Neuronal stem cell (in vitro differentiated cells): ENCODE results near the gene CTNNBIP1.

Experiments
- DNase-seq: peaks from one replicate; pipeline ENCODE4 v3.0.0-alpha.2; 2013; ENCODE audit warnings: low spot score
- H2AFZ ChIP-seq: one replicate; pipeline ENCODE4 v1.6.1; 2013; ENCODE audit warnings: mild to moderate bottlenecking, low read length, inconsistent platforms
- H2AK5ac ChIP-seq: 2 replicates; pipeline ENCODE4 v1.6.1; 2013; ENCODE audit warnings: low read depth, mild to moderate bottlenecking, inconsistent platforms, low read length, moderate library complexity, mixed read lengths
- H2BK120ac ChIP-seq: 2 replicates; pipeline ENCODE4 v1.6.1; 2013; ENCODE audit warnings: low read depth, mild to moderate bottlenecking, inconsistent platforms, low read length, moderate library complexity, mixed read lengths
- H2BK12ac ChIP-seq: one replicate; pipeline ENCODE4 v1.6.1; 2013; ENCODE audit warnings: low read length, inconsistent platforms
- H2BK15ac ChIP-seq: 2 replicates; pipeline ENCODE4 v1.6.1; 2013; ENCODE audit warnings: mild to moderate bottlenecking, low read length, inconsistent platforms, mixed read lengths
- H2BK5ac ChIP-seq: one replicate; pipeline ENCODE4 v1.6.1; 2013; ENCODE audit warnings: inconsistent platforms, mild to moderate bottlenecking, low read length, moderate library complexity
- H3K14ac ChIP-seq: one replicate; pipeline ENCODE4 v1.6.1; 2013; ENCODE audit warnings: low read length, inconsistent platforms
- H3K18ac ChIP-seq: 2 replicates; pipeline ENCODE4 v1.6.1; 2013; ENCODE audit warnings: low read length, inconsistent platforms
- H3K23ac ChIP-seq: 2 replicates; pipeline ENCODE4 v1.6.1; 2013; ENCODE audit warnings: low read depth, mild to moderate bottlenecking, mixed read lengths, low read length, inconsistent platforms; ENCODE audit not compliant: poor library complexity
- H3K27ac ChIP-seq: replicated peaks from 3 replicates; pipeline ENCODE4 v1.5.1; 2013; ENCODE audit warnings: low read length, inconsistent platforms
- H3K27me3 ChIP-seq, 3 experiments: 2 replicates each; pipeline ENCODE4 v1.6.1; 2013; ENCODE audit warnings: low read length in 3 of 3, mild to moderate bottlenecking in 2 of 3, inconsistent platforms in 1 of 3, low read depth in 1 of 3, mixed read lengths in 1 of 3, moderate library complexity in 1 of 3; ENCODE audit not compliant: control insufficient read depth in 3 of 3, insufficient read depth in 3 of 3
- H3K36me3 ChIP-seq, 2 donors: replicated peaks in 1 of 2; 2 replicates each; pipeline ENCODE4 v1.6.1; 2013; ENCODE audit warnings: low read length in 2 of 2; ENCODE audit not compliant: control insufficient read depth in 2 of 2, insufficient read depth in 2 of 2
- H3K4ac ChIP-seq: 2 replicates; pipeline ENCODE4 v1.6.1; 2013; ENCODE audit warnings: inconsistent platforms, mild to moderate bottlenecking, low read length, moderate library complexity
- H3K4me1 ChIP-seq, 2 donors: 1 replicate in 1 of 2; 2 replicates in 1 of 2; pipeline ENCODE4 v1.6.1; 2013; ENCODE audit warnings: low read length in 2 of 2, low read depth in 1 of 2; ENCODE audit not compliant: control insufficient read depth in 2 of 2, insufficient read depth in 1 of 2
- H3K4me2 ChIP-seq: one replicate; pipeline ENCODE4 v1.6.1; 2013; ENCODE audit warnings: mild to moderate bottlenecking, low read length, inconsistent platforms; ENCODE audit not compliant: insufficient read depth, poor library complexity, severe bottlenecking
- H3K4me3 ChIP-seq, 2 donors: 2 replicates each; pipeline ENCODE4 v1.5.1; 2013; ENCODE audit warnings: low read length in 2 of 2, mild to moderate bottlenecking in 2 of 2, inconsistent platforms in 1 of 2, moderate library complexity in 1 of 2
- H3K79me1 ChIP-seq: one replicate; pipeline ENCODE4 v1.6.1; 2013; ENCODE audit warnings: low read depth, mild to moderate bottlenecking, inconsistent platforms, low read length, moderate library complexity
- H3K9ac ChIP-seq: one replicate; pipeline ENCODE4 v1.6.1; 2013; ENCODE audit warnings: mild to moderate bottlenecking, low read depth, low read length, inconsistent platforms; ENCODE audit not compliant: poor library complexity
- H3K9me3 ChIP-seq, 2 donors: replicated peaks in 1 of 2; 2 replicates each; pipeline versions ENCODE3 to v1.6.1; 2013; ENCODE audit warnings: low read length in 2 of 2, mild to moderate bottlenecking in 2 of 2, inconsistent platforms in 1 of 2, low read depth in 1 of 2, mixed read lengths in 1 of 2, moderate library complexity in 1 of 2; ENCODE audit not compliant: control insufficient read depth in 2 of 2, insufficient read depth in 1 of 2
- H4K8ac ChIP-seq: one replicate; pipeline ENCODE4 v1.6.1; 2013; ENCODE audit warnings: low read depth, mild to moderate bottlenecking, inconsistent platforms, low read length, moderate library complexity
- H4K91ac ChIP-seq: one replicate; pipeline ENCODE4 v1.6.1; 2013; ENCODE audit warnings: low read length, low read depth, mild to moderate bottlenecking, inconsistent platforms; ENCODE audit not compliant: poor library complexity
- WGBS, 2 donors: extraction: QIAGEN DNeasy Blood & Tissue Kit; methylation state at CpG; one replicate each; pipeline ENCODE4 v1.1.7; 2013; ENCODE audit warnings: missing lambda C conversion rate in 2 of 2, mixed read lengths in 1 of 2; ENCODE audit not compliant: insufficient read length in 2 of 2, insufficient replicate concordance in 1 of 2; ENCODE audit errors: extremely low coverage in 2 of 2; 5-methylcytosine and 5-hydroxymethylcytosine counted together

The CTNNBIP1 gene

GRCh38 chr1:9900142-9901043, 9.7 kb downstream of the CTNNBIP1 start:
- no CpG with 5 or more reads among the region's 18 CpGs for WGBS, 2 donors
- Histone ChIP-seq H4K8ac (no peak overlapping the region), H3K14ac (no peak overlapping the region)

GRCh38 chr1:9894115-9894514, 16.0 kb downstream of the CTNNBIP1 start:
- H4K8ac ChIP-seq, result no peak overlapping the region
- no peaks in the 10 kb centered on the region for H3K27me3 ChIP-seq
- peaks cover 19 to 21% of the 10 kb centered on the region in 2 donors for H3K4me1 ChIP-seq
- H2AK5ac ChIP-seq, result no peak overlapping the region
- H2BK15ac ChIP-seq, result no peak overlapping the region
- no peak overlapping the region for H3K4ac ChIP-seq
- no peak overlapping the region for H2BK5ac ChIP-seq
- no peak for DNase-seq
- H3K27ac ChIP-seq, result peak overlapping the region; percentile 14
- H3K9me3 ChIP-seq, result peaks cover 0 to 3% of the 10 kb centered on the region in 2 donors
- H2BK12ac ChIP-seq, result no peak overlapping the region
- peaks cover 0 to 5% of the 10 kb centered on the region in 2 donors for H3K36me3 ChIP-seq
- no peak overlapping the region for H3K14ac ChIP-seq
- no peak overlapping the region for H3K9ac ChIP-seq
- no CpG with 5 or more reads among the region's 3 CpGs for WGBS, 2 donors
- H3K18ac ChIP-seq, result no peak overlapping the region
- peaks cover 2% of the 10 kb centered on the region for H3K79me1 ChIP-seq
- no peak overlapping the region for H3K4me2 ChIP-seq
- no peak overlapping the region for H3K23ac ChIP-seq
- H4K91ac ChIP-seq, result no peak overlapping the region
- H2AFZ ChIP-seq, result no peak overlapping the region
- H2BK120ac ChIP-seq, result no peak overlapping the region
- H3K4me3 ChIP-seq, result no peak overlapping the region

More at GRCh38 chr1:9900142-9901043, 9.7 kb downstream of the CTNNBIP1 start:
- Histone ChIP-seq H2AFZ (no peak overlapping the region), H4K91ac (no peak overlapping the region), H2BK15ac (no peak overlapping the region), H3K36me3 (no peaks in the 10 kb centered on the region), H3K23ac (peak overlapping the region; percentile 34), H3K27ac (no peak overlapping the region), H3K9ac (no peak overlapping the region), H2BK12ac (no peak overlapping the region), H3K4ac (no peak overlapping the region), H3K4me2 (no peak overlapping the region), H2BK5ac (no peak overlapping the region), H3K4me3 (no peak overlapping the region), H2BK120ac (no peak overlapping the region), H3K9me3 (no peaks in the 10 kb centered on the region), H2AK5ac (peak overlapping the region; percentile 7), H3K18ac (peak overlapping the region; percentile 86), H3K79me1 (peaks cover 5% of the 10 kb centered on the region), H3K27me3 (no peaks in the 10 kb centered on the region), H3K4me1 (peaks cover 0 to 5% of the 10 kb centered on the region in 2 donors)
- DNase-seq, result no peak

DNA sequence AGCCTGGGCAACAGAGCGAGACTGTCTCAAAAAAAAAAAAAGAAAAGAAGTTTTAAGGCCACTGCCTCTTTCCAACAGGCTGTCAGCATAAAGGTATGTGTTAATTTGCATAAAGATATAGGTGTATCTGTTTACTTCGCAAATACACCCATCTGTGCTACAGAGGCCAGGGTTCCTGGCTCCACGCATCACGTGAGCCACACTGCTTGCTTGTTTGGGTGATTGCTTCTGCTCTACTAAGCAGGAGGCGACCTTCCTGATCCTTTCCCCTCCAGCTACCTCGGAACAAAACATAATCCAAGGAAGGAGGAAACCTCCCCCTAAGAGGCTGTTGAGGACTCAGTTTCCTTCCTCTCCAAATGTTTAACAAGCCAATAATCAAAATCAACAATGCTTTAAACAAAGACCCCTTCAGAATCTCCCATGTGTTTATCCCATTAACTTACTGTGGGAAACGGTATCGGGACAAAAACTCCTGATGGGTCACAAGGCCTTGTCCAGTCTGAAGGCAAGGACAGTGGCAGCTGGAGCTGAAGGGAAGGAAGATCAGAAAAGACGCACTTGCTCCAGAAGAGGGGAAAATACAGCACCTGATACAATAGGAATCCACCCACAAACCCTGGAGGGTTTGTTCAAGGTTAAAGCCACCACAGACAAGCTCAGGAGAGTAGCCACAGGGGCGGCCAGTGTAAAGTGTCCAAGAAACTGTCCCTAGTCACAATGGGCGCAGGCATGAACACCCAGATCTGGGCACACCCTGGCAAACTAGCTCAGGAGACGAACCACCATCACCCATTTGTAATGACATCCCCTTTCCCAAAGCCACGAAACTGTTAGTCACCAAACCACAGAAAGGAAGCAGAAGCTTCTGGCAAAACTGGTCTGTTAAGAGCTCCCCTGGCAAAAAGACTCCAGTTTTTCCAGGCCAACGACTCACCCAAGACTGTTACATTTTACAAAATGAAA, 17.2 kb downstream of the CTNNBIP1 start:
- Histone ChIP-seq H3K79me1 (peaks cover 4% of the 10 kb centered on the region), H3K27me3 (no peaks in the 10 kb centered on the region), H3K23ac (no peak overlapping the region), H3K36me3 (peaks cover 0 to 5% of the 10 kb centered on the region in 2 donors), H3K9ac (no peak overlapping the region), H4K91ac (no peak overlapping the region), H4K8ac (no peak overlapping the region), H3K27ac (peak overlapping the region; percentile 80), H3K4ac (no peak overlapping the region), H2AK5ac (peak overlapping the region; percentile 11), H2AFZ (no peak overlapping the region), H2BK120ac (peak overlapping the region; percentile 42), H3K4me3 (no peak overlapping the region), H2BK15ac (peak overlapping the region; percentile 27), H3K18ac (peak overlapping the region; percentile 82), H3K9me3 (peaks cover 0 to 3% of the 10 kb centered on the region in 2 donors), H2BK5ac (no peak overlapping the region), H3K4me1 (peaks cover 27 to 29% of the 10 kb centered on the region in 2 donors), H3K4me2 (no peak overlapping the region), H3K14ac (no peak overlapping the region), H2BK12ac (no peak overlapping the region)
- WGBS, 2 donors, result no CpG with 5 or more reads among the region's 14 CpGs
- DNase-seq, result no peak
